Left ventricle myocardium inferior (tissue), 1 donor: ENCODE measurements around the gene PC. TPM values are rescaled to one million over a fixed set of nuclear protein-coding genes. Genes with fewer than 3 reads are reported as not detected.
"Not testable (repeated sequence)": the region's sequence is repeated elsewhere in the genome, so short reads cannot be mapped to it uniquely, and the experiment has no call there.

Experiments used
- DNase-seq: peaks from one replicate; pipeline ENCODE4 v3.0.0-alpha.2; 2020
- H3K27ac ChIP-seq: fragments of 200-600 bp; replicated peaks from 2 replicates; pipeline ENCODE4 v1.8.0; 2021
- H3K27me3 ChIP-seq: fragments of 200-600 bp; 2 replicates; pipeline ENCODE4 v1.8.0; 2021; ENCODE audit warnings: low read depth
- H3K36me3 ChIP-seq: fragments of 200-600 bp; 2 replicates; pipeline ENCODE4 v1.8.0; 2021
- H3K4me1 ChIP-seq: fragments of 200-600 bp; 2 replicates; pipeline ENCODE4 v1.8.0; 2021
- H3K4me3 ChIP-seq: fragments of 200-600 bp; 2 replicates; pipeline ENCODE4 v1.8.0; 2021; ENCODE audit warnings: mild to moderate bottlenecking, moderate library complexity
- H3K9me3 ChIP-seq: fragments of 200-600 bp; replicated peaks from 2 replicates; pipeline ENCODE4 v1.8.0; 2021
- CTCF ChIP-seq: fragments of 200-600 bp; IDR thresholded peaks from 2 replicates; pipeline ENCODE4 v1.8.0; 2021; ENCODE audit warnings: antibody characterized with exemption, mild to moderate bottlenecking, borderline replicate concordance
- intact Hi-C: fragments of 100-400 bp; cut with micrococcal nuclease; formaldehyde crosslinking; loops from one replicate; pipeline ENCODE4 v1.11.0; 2022
- long read RNA-seq: library from polyadenylated mRNA; unstranded; transcript quantifications from one replicate; pipeline ENCODE4 v2.0.0, GENCODE V29; 2021
- total RNA-seq: library from RNA; stranded (reverse); fragmentation: NEBNext Ultra II Directional; extraction: Animal tissue kit (Norgen Biotek cat#: 25700); gene quantifications from one replicate; pipeline ENCODE4 v1.2.1, GENCODE V29; 2021
- donor health status: DM: no; HTN: yes; CAD: no; lungs with severe emphysema.

Gene PC
- 10.3 TPM for total RNA-seq
- long read RNA-seq, full-length matches to known transcripts: 15 of 26 reads
- long read RNA-seq, partial matches to known transcripts: 8 of 26 reads
- long read RNA-seq, other reads (novel, unspliced or antisense): 3 of 26 reads

- Histone ChIP-seq H3K27me3 (no peaks in the 10 kb centered on the region), H3K4me1 (peaks cover 13% of the 10 kb centered on the region), H3K36me3 (no peaks in the 10 kb centered on the region), H3K27ac (peak within 1 kb of the TSS; percentile 88), H3K9me3 (no peaks in the 10 kb centered on the region), H3K4me3 (peak within 1 kb of the TSS; percentile 77)
- TF ChIP-seq CTCF: no peak
- peak; percentile 100 for DNase-seq
- intact Hi-C loops: no loop called here
Measured at GRCh38 chr11:66958232-66958955, at the start of gene PC. PC (minus strand) TSS chr11:66958383; CDS start chr11:66872159, 86,224 bp downstream.

GRCh38 chr11:67007126-67007525, 48.9 kb upstream of the PC start:
- TF ChIP-seq CTCF: no peak
- Histone ChIP-seq H3K27ac (no peak overlapping the region), H3K27me3 (no peaks in the 10 kb centered on the region), H3K4me1 (no peaks in the 10 kb centered on the region), H3K36me3 (no peaks in the 10 kb centered on the region), H3K9me3 (no peaks in the 10 kb centered on the region), H3K4me3 (no peak overlapping the region)
- no peak for DNase-seq
- intact Hi-C loops: no loop called here

GRCh38 chr11:67006029-67006884, 48.1 kb upstream of the PC start:
- Histone ChIP-seq H3K4me3 (no peak overlapping the region), H3K27me3 (no peaks in the 10 kb centered on the region), H3K36me3 (no peaks in the 10 kb centered on the region), H3K9me3 (no peaks in the 10 kb centered on the region), H3K27ac (no peak overlapping the region), H3K4me1 (no peaks in the 10 kb centered on the region)
- DNase-seq: no peak
- no peak for TF ChIP-seq CTCF
- intact Hi-C loops: no loop called here

GRCh38 chr11:67005200-67005599, 47.0 kb upstream of the PC start:
- H3K9me3 ChIP-seq, H3K27me3 ChIP-seq, intact Hi-C loops, H3K4me1 ChIP-seq, H3K36me3 ChIP-seq, H3K27ac ChIP-seq, DNase-seq, H3K4me3 ChIP-seq: not testable (repeated sequence)

GRCh38 chr11:67002921-67003411, 44.8 kb upstream of the PC start:
- H3K4me3 ChIP-seq: no peak overlapping the region
- H3K27ac ChIP-seq: no peak overlapping the region
- TF ChIP-seq CTCF: no peak
- H3K4me1 ChIP-seq: no peaks in the 10 kb centered on the region
- no peaks in the 10 kb centered on the region for H3K36me3 ChIP-seq
- H3K27me3 ChIP-seq: no peaks in the 10 kb centered on the region
- DNase-seq: no peak
- no peaks in the 10 kb centered on the region for H3K9me3 ChIP-seq
- intact Hi-C loops: no loop called here
